ENCODE results near the gene RCC1.

GRCh38 chr1:28456078-28456477 lies 49.8 kb upstream of the RCC1 start:
- TF ChIP-seq GATA2 (IDR thresholded peaks at IDR 0.05; ENCODE audit: low read depth, low read length) (no peak), GATA3 (IDR thresholded peaks at IDR 0.05; ENCODE audit: low read depth, low read length) (no peak)
